HG03571 (cell line): ENCODE data around the gene MYOG.

ENCODE experiments used
- ATAC-seq: cut with Tn5 transposase; IDR thresholded peaks from one replicate; pipeline ENCODE4 v1.9.1; 2021; ENCODE audit not compliant: unreplicated experiment

MYOG gene

DNA sequence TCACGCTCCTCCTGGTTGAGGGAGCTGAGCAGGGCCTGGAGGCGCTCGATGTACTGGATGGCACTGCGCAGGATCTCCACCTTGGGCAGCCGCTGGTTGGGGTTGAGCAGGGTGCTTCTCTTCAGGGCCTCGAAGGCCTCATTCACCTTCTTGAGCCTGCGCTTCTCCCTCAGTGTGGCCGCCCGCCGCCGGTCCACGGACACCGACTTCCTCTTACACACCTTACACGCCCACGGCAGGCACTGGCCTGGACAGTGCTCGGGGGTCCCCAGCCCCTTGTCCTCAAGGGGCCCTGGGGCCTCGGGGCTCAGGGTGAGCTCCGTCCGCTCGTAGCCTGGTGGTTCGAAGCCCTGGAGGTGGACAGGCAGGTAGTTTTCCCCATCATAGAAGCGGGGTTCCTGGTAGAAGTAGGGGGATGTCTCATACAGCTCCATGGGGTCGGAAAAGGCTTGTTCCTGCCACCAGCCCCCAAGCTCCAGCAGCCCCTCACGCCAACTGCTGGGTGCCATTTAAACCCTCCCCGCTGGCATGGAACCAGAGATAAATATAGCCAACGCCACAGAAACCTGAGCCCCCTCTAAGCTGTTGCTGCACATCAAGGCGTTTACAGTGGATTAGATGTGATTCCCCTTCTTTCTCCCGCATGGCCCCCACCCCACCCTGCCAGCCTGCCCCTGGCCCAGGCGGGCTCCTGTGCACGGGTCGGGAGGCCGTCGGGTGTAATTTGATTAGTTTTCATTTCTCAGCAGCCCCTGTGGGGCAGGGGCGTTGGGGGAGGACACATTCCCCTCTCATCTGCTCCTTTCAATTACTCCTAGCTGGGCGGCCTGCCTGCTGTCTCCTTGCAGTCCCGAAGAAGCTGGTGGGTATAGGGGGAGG is at the start of gene MYOG:
TSS of gene MYOG (minus strand) at position 485 of the 879 bp plus-strand sequence. CDS start at position 434, 51 bp downstream.
- ATAC-seq, result no peak

DNA sequence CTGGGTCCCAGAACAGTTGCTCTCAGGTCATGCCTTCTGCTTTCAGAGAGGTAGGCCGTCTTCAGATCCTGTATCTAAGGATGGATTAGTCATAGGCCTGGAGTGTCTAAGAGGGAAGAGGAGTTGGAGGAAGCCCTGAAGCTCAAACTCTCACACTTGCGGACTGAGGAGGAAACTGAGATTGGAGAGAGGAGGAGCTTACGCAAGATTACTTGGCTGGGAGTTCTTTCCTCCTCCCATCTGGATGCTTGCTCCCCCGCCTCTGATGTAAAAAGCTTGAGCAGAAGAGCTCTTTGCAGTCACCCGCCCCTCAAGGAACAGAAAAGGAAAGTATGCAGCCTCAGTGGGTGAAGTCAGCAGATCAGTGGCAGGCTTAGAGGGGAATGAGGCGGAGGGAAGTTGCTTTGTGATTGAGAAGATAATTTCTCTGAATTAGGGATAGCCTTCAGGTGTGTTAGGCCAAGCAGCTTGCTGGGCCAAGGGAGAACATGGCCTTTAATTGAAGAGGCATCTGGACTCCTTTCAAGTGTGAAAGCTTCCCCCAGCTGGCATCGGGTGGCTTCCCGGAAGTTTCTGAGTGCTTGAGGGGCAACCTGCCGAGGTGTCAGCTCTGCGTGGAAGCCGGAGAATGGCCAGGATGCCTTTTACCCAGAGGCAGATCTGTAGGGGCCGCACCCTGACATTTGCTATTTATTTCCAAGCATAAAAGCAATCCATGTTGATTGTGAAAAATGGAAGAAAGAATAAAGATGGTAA is 48.3 kb upstream of the MYOG start:
- no peak for ATAC-seq

DNA sequence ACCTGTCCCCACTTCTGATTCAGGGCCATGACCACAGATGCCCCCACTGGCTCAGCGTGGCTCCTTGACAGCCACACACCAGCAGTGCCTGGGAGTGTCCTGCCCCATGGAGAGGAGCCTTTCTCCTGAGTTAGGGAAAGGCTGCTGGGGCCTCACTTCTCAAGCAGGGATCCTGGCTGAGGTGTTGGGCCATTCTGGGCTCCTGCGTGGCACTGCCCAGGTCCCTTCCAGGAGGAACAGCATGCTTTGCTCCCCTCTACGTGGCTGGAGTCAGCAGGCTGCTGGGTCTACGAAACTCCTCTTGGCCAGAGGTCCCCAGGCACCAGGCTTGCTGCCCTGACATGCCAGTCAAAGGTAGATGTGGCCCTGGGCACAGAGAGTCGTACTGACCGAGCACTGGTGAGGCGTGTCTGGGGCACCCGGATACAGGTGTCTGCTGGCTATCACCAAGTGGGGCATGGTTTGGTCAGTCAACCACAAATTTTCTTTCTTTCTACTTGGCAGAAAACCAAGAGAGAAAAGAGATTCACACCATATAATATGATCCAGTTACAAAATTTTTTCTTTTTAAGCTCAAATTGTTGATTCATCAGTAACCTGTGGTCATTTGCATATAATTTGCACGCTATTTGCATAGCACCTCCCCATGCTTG is 45.9 kb upstream of the MYOG start:
- ATAC-seq, result no peak

DNA sequence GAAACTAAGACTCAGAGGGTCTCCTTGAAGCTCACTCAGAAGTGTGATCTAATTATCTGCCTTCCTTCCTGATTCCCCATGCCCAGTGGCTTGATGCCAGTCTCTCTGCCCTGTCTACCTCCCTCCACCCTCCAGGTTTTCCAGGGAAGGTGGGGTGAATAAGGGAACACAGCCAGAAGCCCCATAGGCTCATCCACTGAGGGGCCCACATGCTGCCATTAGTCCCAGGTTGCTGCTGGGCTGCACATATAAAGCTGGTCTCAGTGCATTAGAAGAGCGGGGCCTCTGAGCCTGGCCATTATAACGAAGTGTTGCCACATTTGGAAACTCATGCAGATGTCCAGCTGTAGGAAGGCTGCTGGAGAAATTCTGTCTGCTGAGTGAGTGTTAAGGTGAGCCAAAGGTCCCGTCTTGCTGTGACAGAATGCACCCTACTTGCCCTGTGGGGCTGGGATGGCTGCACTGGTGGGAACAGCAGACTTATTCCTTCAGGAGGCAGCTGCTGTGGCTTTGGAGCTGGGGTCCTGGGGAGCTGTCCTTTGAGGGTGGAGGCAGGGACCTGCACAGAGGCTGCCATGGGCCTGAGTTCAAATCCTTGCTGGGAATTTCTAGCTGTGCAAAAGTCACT is 44.7 kb upstream of the MYOG start:
- no peak for ATAC-seq

DNA sequence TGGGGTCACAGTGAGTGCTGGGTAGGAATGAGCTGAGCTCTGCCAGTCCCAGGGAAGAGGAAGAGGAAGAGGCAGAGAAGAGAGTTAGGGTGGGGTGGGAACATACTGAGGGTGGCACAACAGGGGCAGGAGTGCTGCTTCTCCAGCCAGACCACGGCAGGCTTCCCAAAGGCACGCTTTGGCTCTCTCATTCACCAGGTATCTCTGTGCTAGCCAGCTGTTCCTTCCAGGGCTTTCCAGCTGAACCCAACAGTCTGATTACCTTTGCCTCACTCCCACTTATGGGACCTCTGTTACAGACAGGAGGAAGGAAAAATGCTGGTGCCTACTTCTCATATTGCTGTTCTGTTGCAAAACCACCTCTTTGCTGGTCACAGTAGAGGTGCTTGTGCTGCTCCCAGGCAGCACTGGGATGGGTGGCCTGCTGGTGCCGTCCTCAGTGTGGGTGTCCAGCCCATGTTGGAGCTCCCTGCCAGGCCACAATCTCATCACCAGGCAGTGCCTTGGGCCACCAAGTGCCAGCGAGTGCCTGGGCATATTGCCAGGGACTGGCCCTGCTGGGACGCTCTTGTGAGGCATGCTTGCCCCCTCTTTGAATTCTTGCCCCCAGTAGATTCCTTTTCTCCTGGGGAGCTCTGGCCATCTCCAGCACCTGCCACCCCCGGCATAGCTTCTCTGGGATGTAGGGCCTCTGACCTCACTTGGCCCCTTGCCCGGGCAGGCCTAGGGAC is 43.9 kb upstream of the MYOG start:
- ATAC-seq, result no peak

DNA sequence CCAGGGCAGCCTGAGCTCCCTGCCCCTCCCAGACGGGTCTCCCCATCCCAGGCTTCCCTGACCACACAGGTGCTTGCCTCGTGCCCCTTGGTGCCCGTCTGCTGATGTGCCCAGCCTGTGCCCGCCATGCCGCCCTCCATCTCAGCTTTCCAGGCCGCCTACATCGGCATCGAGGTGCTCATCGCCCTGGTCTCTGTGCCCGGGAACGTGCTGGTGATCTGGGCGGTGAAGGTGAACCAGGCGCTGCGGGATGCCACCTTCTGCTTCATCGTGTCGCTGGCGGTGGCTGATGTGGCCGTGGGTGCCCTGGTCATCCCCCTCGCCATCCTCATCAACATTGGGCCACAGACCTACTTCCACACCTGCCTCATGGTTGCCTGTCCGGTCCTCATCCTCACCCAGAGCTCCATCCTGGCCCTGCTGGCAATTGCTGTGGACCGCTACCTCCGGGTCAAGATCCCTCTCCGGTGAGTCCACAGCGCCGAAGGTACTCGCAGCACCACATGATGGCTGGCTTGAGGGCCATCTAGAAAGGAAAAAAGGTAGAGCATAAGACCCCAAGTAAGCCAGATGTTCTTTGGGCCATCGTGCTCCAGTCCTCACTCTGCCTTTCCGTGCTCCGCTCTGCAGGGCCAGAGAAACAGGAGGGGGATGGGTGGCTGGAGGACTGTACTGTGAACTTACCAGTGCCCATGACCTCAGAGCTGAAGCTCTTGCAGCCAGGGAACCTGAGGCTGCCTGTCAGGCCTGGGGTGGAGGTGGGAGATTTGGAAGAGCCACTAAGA is 43.1 kb upstream of the MYOG start:
- ATAC-seq, result no peak

DNA sequence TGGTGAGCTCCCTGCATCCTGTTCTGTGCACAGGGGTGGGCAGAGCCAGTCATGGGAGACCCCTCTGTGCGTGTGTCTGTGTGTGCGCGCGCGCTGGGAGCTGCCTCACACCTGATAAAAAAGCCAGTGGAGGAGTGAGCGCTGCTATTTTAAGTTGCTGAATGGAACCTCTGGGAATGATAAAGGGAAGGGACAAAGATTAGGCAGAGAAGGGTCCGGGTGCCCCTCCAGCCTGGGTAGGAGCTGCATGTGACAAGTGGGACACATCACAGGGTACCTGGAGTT is 42.6 kb upstream of the MYOG start:
- ATAC-seq, result no peak

DNA sequence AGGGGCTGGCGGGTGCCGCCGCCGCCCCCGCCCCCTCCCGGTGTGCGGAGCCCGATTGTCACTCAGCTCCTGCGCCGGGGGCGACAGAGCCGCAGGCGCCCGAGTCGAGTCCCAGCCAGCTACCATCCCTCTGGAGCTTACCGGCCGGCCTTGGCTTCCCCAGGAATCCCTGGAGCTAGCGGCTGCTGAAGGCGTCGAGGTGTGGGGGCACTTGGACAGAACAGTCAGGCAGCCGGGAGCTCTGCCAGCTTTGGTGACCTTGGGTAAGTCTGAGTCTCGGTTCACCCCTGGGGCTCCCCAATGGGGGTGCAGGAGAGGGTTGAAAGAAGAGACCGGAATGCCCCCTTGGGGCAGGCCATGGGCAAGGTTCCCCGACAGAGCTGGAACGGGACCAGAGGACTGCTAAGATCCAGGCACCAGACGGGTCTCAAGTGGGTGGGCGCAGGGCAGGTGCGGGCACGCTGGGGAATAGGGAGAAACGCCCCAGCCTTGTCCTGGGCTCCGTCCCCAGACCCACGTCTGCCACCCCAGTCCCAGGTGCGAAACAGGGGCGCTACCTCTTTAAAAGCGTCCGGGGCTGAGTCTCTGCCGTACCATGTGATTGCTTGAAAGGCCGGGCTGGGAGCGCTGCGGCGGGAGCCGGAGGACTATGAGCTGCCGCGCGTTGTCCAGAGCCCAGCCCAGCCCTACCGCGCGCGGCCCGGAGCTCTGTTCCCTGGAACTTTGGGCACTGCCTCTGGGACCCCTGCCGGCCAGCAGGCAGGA is 42.0 kb upstream of the MYOG start, which contains the start of gene ADORA1:
TSS of gene ADORA1 (plus strand) at position 61 of the 765 bp plus-strand sequence. CDS start 1,116 bp downstream, outside the sequence.
- no peak for ATAC-seq

DNA sequence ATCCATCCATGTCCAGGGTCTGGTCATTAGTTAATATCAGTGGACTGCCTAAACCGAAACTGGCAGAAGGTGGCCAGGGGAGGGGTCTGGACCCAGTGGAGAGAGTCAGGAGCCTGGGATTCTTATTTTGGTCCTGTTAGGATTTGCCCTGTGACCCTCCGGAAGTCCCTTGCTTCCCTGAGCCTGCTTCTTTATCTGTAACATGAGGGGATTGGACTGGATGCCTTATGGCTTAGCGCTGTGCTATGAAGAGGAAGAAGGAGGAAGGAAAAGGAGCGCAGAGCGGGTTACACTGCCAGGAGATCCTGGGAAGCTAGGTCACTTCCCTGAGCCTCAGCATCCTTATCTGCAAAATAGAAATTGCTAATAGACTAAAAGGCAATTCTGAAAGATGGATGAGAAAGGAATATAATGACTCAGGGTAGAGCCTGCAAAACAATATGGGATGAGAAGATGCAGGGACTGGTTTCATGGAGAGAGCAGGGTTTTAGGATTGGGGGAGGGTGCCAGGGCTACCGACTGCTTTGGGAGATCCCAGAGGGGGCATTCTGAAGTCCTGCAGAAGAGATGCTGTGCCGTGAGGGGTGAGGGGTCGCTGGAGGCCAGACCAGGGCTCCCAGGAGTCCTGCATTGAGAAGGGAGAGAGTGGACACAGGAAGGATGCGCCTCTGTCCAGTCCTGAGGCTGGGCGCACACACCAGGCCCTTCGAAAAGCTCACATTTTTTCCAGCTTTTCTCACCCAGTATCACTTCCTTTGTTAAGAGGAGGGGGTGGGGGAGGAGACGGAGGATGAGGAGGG is 41.3 kb upstream of the MYOG start:
- no peak for ATAC-seq

DNA sequence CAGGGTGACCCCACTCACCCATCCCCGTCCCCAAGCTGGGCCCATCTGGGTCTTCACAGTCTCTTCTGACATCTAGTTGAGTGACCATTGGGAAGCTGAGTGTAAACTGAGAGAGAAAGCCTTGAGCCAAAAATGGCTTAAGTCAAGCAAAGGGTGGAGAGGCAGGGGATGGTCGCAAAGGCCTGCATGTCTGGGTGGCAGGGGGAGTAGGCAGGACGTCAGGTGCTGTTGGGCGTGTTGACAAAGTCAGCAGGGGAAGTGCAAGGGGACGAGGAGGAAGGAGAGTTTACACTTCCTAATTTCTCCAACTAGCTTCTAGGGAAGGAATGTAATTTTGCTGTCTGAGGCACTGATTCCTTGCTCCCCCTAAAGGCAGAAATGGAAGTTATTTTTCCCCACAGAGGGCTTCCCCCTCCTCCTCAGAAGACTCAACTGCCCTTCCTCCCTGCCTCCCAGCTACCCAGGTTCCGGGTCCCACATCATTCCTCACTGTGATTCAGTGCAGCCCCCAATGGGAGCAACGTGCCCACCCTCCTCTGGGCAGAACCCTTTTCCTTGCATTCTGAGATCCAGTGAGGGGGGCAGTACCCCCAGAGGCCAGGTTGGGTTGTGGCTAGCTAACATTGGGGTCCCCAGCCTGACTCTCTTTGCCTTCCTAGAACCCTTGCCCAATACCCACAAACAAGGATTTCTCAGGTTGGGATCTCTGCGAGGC is 40.5 kb upstream of the MYOG start:
- ATAC-seq, result no peak

DNA sequence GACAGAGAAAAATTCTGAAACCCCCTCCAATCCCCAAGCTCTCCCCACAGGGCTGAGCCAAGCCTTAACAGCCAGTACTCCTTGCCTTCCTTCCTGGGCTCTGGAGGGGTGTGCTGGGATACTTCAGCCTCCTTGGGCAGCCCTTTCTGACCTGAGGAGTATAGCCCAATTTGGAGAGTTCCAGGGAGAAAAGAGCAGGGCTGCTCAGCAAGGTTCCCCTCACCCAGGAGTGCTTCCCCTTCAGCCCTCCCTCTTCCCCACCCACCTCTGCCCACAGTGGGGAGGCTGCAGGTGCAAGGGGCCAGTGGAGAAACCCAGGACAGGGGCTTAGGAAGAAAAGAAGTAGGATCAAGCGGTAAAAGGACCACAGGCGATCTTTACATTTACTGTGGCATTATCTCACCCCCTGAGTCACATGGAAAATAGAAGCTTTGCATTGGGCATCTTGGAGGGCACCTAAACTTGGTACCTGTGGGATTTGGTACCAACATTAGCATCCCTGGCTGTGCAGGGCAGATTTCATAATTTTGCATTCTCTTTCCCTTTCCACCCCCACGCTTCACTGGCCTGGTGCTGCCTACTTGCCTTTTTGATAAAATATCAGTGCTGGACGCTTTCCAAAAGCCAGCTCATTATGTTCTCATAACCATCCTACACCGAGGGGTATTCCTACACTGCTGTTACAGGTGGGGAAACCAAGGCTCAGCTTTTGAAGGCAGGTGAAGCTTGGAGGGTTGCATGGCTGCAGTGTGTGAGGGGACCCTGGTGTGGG is 38.9 kb upstream of the MYOG start:
- no peak for ATAC-seq

DNA sequence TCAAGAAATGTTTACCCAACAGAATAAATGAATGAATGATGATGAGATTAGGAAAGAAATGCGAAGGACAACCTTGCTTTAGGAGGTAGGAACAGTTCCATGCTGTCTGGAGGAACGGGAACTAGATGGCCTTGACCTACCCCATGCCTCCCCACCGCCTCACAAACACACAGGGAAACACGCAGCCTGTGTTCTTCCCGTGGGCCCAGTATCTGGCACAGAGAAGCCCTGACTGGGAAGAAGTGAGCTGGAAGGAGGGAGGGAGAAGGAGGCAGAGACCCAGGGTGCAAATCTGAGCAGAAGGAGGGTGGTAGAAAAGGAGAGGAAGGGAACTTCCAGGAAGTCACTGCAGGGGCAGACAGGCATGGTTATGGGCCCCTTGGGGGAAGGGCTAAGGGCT is 38.2 kb upstream of the MYOG start:
- no peak for ATAC-seq

DNA sequence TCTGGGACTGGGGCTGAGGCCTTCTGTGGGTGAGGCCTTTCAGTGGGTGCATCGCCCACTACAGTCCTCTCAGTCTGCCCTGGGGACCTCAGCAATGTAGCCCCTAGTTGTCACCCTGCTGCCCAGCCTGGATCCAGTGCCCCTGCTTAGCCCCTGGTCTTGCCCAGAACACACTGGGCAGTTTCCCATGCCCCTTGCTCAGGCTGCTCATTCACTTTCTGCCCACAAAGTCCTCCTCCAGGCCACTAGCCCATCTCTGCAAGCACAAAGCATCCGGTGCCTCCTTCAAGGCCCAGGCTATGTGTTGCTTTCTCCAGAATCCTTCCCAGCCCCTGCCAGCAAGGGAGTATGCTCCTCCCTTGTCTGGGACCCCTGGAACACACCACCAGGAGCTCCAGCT is 36.3 kb upstream of the MYOG start:
- no peak for ATAC-seq

DNA sequence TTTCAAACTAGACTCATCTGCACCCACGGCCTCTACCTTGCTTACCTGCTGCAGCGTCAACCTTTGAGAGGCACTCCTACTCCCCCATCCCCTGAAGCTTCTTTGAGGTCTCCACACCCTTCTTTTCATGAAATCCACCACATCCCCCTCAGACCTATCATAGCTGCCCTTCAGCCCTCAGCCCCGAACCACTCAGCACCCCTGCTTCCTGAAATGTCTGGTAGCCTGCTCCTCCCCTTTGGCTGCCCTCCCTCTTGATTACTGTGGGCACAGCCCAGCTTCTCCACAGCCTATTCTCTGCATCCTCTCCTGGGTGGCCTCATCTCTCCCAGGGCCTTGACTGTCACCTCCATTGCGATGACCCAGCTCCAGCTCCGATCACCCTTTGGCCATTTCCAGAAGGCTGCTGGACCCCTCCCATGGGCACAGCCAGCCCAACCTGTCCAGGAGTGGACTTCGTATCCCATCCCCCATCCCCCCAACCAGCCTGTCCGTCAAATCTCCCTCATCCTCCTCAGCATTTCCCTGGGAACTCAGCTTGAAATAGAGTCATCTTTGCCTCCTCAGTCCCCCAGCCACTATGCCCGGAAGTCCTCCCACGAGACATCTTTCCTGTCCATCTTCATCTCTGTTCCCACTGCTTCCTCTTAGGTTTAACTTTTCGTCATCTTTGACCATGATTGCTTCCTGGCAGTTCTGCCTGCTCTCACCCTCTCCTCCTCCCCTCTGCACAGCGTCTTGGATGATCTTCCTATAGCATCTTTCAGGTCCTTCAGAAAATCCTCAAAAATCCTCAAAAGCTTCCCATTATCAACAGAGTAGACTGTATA is 35.6 kb upstream of the MYOG start:
- ATAC-seq, result no peak

DNA sequence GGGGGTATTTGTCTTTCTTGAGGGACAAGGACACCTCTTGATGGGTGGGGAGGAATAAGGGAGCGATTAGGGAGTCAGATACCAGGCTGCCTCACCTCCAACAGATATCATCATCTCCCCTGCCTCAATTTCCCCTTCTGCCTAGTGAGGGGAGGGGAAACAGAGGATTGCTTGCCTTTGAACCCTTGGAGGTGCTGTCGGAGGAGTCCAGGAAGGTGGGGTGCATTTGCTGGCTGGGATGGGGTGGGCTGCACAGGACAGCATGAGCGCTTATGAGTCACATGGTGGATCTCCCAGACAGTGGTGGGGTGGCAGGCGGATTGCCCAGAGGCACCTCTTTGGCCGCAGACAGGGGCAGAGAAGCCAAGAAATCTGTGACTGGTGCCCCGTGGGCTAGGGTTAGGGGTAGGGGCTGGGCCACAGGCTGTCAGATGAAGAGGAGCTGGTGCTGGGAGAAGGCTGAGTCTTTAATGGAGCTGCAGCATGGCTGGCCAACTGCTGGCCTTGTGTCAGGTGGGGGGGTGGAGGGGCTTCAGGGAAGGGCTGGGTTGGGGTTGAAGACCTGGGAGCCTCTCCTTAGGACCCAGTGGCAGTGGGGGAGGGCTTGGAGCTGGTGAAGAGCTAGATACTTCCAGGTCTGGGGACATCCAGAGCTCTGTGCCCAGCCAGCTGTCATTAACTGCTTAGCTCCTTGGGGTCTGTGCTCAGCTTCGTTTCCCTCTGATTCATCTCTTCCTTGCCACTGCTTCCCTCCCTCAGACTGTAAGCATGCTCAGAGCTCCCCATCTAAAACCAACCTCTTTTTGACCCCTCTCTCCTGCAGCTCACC is 34.7 kb upstream of the MYOG start:
- ATAC-seq, result no peak
